Prostate gland (tissue), 2 donors: Measurements from ENCODE around the gene COMMD10.

Experiments used
- CTCF ChIP-seq, 4 experiments: fragments of 200-600 bp in 2 of 4; fragments of 450-650 bp in 2 of 4; sonication (generic) in 2 of 4; IDR thresholded peaks; 1 replicate in 3 of 4; 2 replicates in 1 of 4; pipeline ENCODE4 v1.5.1; 2016 to 2019; ENCODE audit warnings: antibody characterized with exemption in 4 of 4, mild to moderate bottlenecking in 2 of 4, moderate library complexity in 2 of 4
- POLR2A ChIP-seq: fragments of 450-650 bp; IDR thresholded peaks from one replicate; pipeline ENCODE4 v1.6.1; 2016; ENCODE audit warnings: antibody characterized with exemption, mild to moderate bottlenecking
- POLR2AphosphoS5 ChIP-seq: sonication (generic); formaldehyde crosslinking; IDR thresholded peaks from one replicate; pipeline ENCODE4 v1.6.1; 2017; ENCODE audit warnings: antibody characterized with exemption

- TF ChIP-seq CTCF (IDR thresholded peaks at IDR 0.05) (no peak), POLR2AphosphoS5 (no peak), POLR2A (no peak)
These were observed 49.7 kb upstream of the COMMD10 start for GRCh38 chr5:116035123-116035522.
